K562 (cell line): Measurements from ENCODE around the gene CLHC1. TPM values are rescaled to one million over a fixed set of nuclear protein-coding genes. Genes with fewer than 3 reads are reported as not detected.

Source experiments
- ARID2 ChIP-seq: fragments of 450-650 bp; IDR thresholded peaks from 2 replicates; pipeline ENCODE4 v1.6.1; 2017; ENCODE audit warnings: antibody characterized with exemption, mild to moderate bottlenecking
- CC2D1A ChIP-seq: fragments of 450-650 bp; IDR thresholded peaks from 2 replicates; pipeline ENCODE4 v1.6.1; 2017; ENCODE audit warnings: mild to moderate bottlenecking
- CTCF ChIP-seq, 3 experiments: IDR thresholded peaks in 2 of 3; conservative IDR thresholded peaks in 1 of 3; 2 replicates each; pipeline ENCODE4 v1.5.1; 2011 to 2012; ENCODE audit warnings: low read length in 3 of 3, mild to moderate bottlenecking in 3 of 3, control low read depth in 2 of 3, improper control_type of control experiment in 1 of 3, inconsistent platforms in 1 of 3, low read depth in 1 of 3, mixed read lengths in 1 of 3, moderate library complexity in 1 of 3; ENCODE audit not compliant: insufficient read depth in 2 of 3
- ERF ChIP-seq: fragments of 450-650 bp; formaldehyde crosslinking; IDR thresholded peaks from 2 replicates; pipeline ENCODE4 v1.4.0; 2020; ENCODE audit warnings: mild to moderate bottlenecking, mixed read lengths
- GABPB2 ChIP-seq: fragments of 250-450 bp; sonication (Bioruptor Pico); conservative IDR thresholded peaks from 2 replicates; pipeline ENCODE4 v1.5.1; 2021; ENCODE audit warnings: mild to moderate bottlenecking
- GATAD2A ChIP-seq: fragments of 450-650 bp; IDR thresholded peaks from 2 replicates; pipeline ENCODE4 v1.6.1; 2017
- GATAD2B ChIP-seq: fragments of 450-650 bp; IDR thresholded peaks from 2 replicates; pipeline ENCODE4 v1.6.1; 2017; ENCODE audit warnings: mild to moderate bottlenecking, borderline replicate concordance
- HSF4 ChIP-seq: fragments of 250-450 bp; sonication (Bioruptor Pico); IDR thresholded peaks from 2 replicates; pipeline ENCODE4 v2.1.2; 2022; ENCODE audit warnings: mild to moderate bottlenecking, moderate library complexity, borderline replicate concordance
- PML ChIP-seq: IDR thresholded peaks from 2 replicates; pipeline ENCODE4 v1.6.1; 2012; ENCODE audit warnings: low read length, inconsistent platforms
- POLR2AphosphoS5 ChIP-seq: IDR thresholded peaks from 2 replicates; pipeline ENCODE4 v1.6.1; 2011; ENCODE audit warnings: mild to moderate bottlenecking, low read depth, low read length, moderate library complexity; ENCODE audit not compliant: control insufficient read depth, insufficient read depth
- POLR2B ChIP-seq: fragments of 450-650 bp; IDR thresholded peaks from 2 replicates; pipeline ENCODE4 v1.6.1; 2018; ENCODE audit warnings: low read depth; ENCODE audit not compliant: partially characterized antibody
- RBFOX2 ChIP-seq: fragments of 200-400 bp; formaldehyde crosslinking; IDR thresholded peaks from 2 replicates; pipeline ENCODE4 v1.6.1; 2017; ENCODE audit warnings: low read depth, mild to moderate bottlenecking, low read length, moderate library complexity
- SP1 ChIP-seq: sonication (generic); formaldehyde crosslinking; IDR thresholded peaks from 2 replicates; pipeline ENCODE4 v1.8.1; 2022; ENCODE audit warnings: mild to moderate bottlenecking, missing genetic modification reagents
- THRAP3 ChIP-seq: fragments of 450-650 bp; IDR thresholded peaks from 2 replicates; pipeline ENCODE4 v1.6.1; 2016; ENCODE audit warnings: mild to moderate bottlenecking, inconsistent platforms, borderline replicate concordance
- YY1 ChIP-seq, 3 experiments: IDR thresholded peaks; 2 replicates each; pipeline ENCODE4 v1.6.1; 2011; ENCODE audit warnings: low read length in 2 of 3, mild to moderate bottlenecking in 2 of 3, moderate library complexity in 2 of 3, borderline replicate concordance in 1 of 3, control low read depth in 1 of 3, low read depth in 1 of 3; ENCODE audit not compliant: insufficient read depth in 3 of 3, insufficient replicate concordance in 2 of 3, control insufficient read depth in 1 of 3, insufficient read length in 1 of 3; ENCODE audit errors: extremely low read depth in 1 of 3
- ZBTB9 ChIP-seq: fragments of 450-650 bp; formaldehyde crosslinking; IDR thresholded peaks from 2 replicates; pipeline ENCODE4 v1.4.0; 2020; ENCODE audit warnings: mild to moderate bottlenecking, moderate library complexity
- ZC3H11A ChIP-seq: IDR thresholded peaks from 2 replicates; pipeline ENCODE4 v1.6.1; 2012; ENCODE audit warnings: low read depth, low read length, improper control_type of control experiment
- ZKSCAN8 ChIP-seq: fragments of 200-800 bp; sonication (Bioruptor generic); IDR thresholded peaks from 2 replicates; pipeline ENCODE4 v1.6.1; 2016; ENCODE audit warnings: missing genetic modification characterization, missing compliant biosample characterization
- ZZZ3 ChIP-seq: fragments of 450-650 bp; IDR thresholded peaks from 2 replicates; pipeline ENCODE4 v1.6.1; 2016; ENCODE audit warnings: antibody characterized with exemption, mild to moderate bottlenecking, moderate library complexity
- polyA plus RNA-seq, 8 experiments: library from polyadenylated mRNA; depleted of rRNA in 4 of 8; stranded (reverse) in 5 of 8; unstranded in 3 of 8; fragments of >200 nt; fragmentation: Nextera tagmentation in 2 of 8; fragmentation: Illumina TruSeq in 1 of 8; extraction: Ambion mirVana in 2 of 8; extraction: Trizol in 1 of 8; gene quantifications; 2 replicates each; pipeline versions ENCODE4 v1.2.1 to v1.2.3, GENCODE V29; 2011 to 2014; ENCODE audit warnings: inconsistent platforms in 1 of 8, missing spikeins in 1 of 8
- total RNA-seq, 7 experiments: library from RNA; depleted of rRNA in 6 of 7; stranded (reverse); fragments of >200 nt in 6 of 7; fragmentation: Illumina TruSeq in 2 of 7; extraction: Trizol in 2 of 7; gene quantifications; 2 replicates each; pipeline versions ENCODE4 v1.2.1 to v1.2.3, GENCODE V29; 2011 to 2021; ENCODE audit warnings: low replicate concordance in 1 of 7
- TF ChIP-seq, protein P1 (sequence below): sonication (generic); formaldehyde crosslinking; IDR thresholded peaks from 2 replicates; pipeline ENCODE4 v1.5.0; 2020; ENCODE audit warnings: missing genetic modification reagents

The CLHC1 gene
- total and polyA plus RNA-seq, 9 of the 15 experiments (the other 6 are each of a cell fraction or from before 2014, with no cell fraction given): 3.7 to 14.3 (median 8.6) TPM

GRCh38 chr2:55232084-55232862, at the start of gene CLHC1, which contains the start of gene RPS27A (continued):
- no peak for TF ChIP-seq CTCF (IDR thresholded peaks at IDR 0.05 in 2 of 3, conservative IDR thresholded peaks at IDR 0.05 in 1 of 3; ENCODE audit: insufficient read depth in 2 of 3, low read depth in 1 of 3, low read length in 3 of 3)
- TF ChIP-seq, protein P1, sequence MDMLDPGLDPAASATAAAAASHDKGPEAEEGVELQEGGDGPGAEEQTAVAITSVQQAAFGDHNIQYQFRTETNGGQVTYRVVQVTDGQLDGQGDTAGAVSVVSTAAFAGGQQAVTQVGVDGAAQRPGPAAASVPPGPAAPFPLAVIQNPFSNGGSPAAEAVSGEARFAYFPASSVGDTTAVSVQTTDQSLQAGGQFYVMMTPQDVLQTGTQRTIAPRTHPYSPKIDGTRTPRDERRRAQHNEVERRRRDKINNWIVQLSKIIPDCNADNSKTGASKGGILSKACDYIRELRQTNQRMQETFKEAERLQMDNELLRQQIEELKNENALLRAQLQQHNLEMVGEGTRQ (CRISPR knock-in tag): no peak
- TF ChIP-seq ZBTB9 (CRISPR knock-in tag): peak; percentile 25; the same call in 1 of the 2 replicates
- 0 out of 2 replicates have a peak, but pooled peaks have one; percentile 41 for TF ChIP-seq ARID2
- 0 out of 2 replicates have a peak, but pooled peaks have one; percentile 20 for TF ChIP-seq THRAP3
- TF ChIP-seq CC2D1A: peak; percentile 98
- TF ChIP-seq ZC3H11A: no peak
- no peak for TF ChIP-seq GABPB2 (CRISPR knock-in tag)
- TF ChIP-seq ZZZ3: peak; percentile 41; the same call in 1 of the 2 replicates
- TF ChIP-seq GATAD2B: 0 out of 2 replicates have a peak, but pooled peaks have one; percentile 41
- TF ChIP-seq RBFOX2: peak; percentile 94
- no peak for TF ChIP-seq ERF (CRISPR knock-in tag)
- peak; percentile 94 for TF ChIP-seq POLR2AphosphoS5
- TF ChIP-seq YY1 (IDR thresholded peaks at IDR 0.05; ENCODE audit: borderline replicate concordance in 1 of 3, control insufficient read depth in 1 of 3, extremely low read depth in 1 of 3, insufficient read depth in 3 of 3, insufficient read length in 1 of 3, insufficient replicate concordance in 2 of 3, low read depth in 1 of 3, low read length in 2 of 3): peak; percentile 11 to 88 (median 82)
- no peak for TF ChIP-seq GATAD2A
- peak; percentile 96 for TF ChIP-seq POLR2B
- no peak for TF ChIP-seq HSF4 (CRISPR knock-in tag)
- TF ChIP-seq SP1 (CRISPR knock-in tag): peak; percentile 85
- peak; percentile 76 for TF ChIP-seq PML
- no peak for TF ChIP-seq ZKSCAN8 (CRISPR knock-in tag)
